ENCODE data around the gene MYL2. TPM values are rescaled to one million over a fixed set of nuclear protein-coding genes. Genes with fewer than 3 reads are reported as not detected.

MYL2 gene
- total RNA-seq, 1 donor from 2014 or later: not detected

DNA sequence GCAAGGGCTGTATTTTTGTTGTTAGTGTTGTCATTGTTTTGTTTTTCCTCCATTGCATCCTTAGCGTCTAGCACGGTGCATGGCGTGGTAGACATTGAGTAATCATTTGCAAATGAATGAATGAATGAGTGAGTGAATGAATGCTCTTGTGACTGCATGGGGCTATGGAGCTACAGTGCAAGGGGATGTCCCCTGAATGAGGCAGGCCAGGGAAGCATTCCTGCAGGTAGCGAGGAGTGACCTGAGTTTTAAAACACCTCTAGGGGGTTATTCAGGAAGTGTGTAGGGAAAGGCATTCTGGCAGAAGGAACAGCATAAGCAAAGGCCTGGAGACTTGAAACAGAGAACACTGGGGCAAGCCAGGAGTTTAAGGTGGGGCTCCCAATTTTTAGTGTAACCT, 16.9 kb downstream of the MYL2 start:
- H3K27ac Mint-ChIP-seq (ENCODE audit: unreplicated experiment): no peak overlapping the region
- Histone ChIP-seq H3K9me3 (ENCODE audit: insufficient read depth, low read depth, low read length) (no peaks in the 10 kb centered on the region), H2AFZ (ENCODE audit: low read depth, low read length) (no peak overlapping the region), H3K4me3 (ENCODE audit: insufficient read depth, low read depth, low read length) (no peak overlapping the region), H3K27ac (ENCODE audit: low read depth, low read length) (no peak overlapping the region), H3K27me3 (ENCODE audit: insufficient read depth, low read length) (peaks cover 2% of the 10 kb centered on the region), H3K9ac (ENCODE audit: low read length) (no peak overlapping the region), H3K79me2 (ENCODE audit: insufficient read depth, low read length) (no peaks in the 10 kb centered on the region), H4K20me1 (ENCODE audit: insufficient read depth, low read length) (no peaks in the 10 kb centered on the region), H3K4me2 (ENCODE audit: low read length) (no peak overlapping the region), H3K4me1 (ENCODE audit: insufficient read depth, low read length) (peaks cover 4% of the 10 kb centered on the region), H3K36me3 (ENCODE audit: insufficient read depth, low read length) (no peaks in the 10 kb centered on the region)
- H3K9me3 Mint-ChIP-seq (ENCODE audit: unreplicated experiment): peaks cover 3% of the 10 kb centered on the region
- no peak for FAIRE-seq
- no peak for DNase-seq (ENCODE audit: low read depth)
- H3K36me3 Mint-ChIP-seq (ENCODE audit: low read depth, unreplicated experiment): no peaks in the 10 kb centered on the region
- peaks cover 23% of the 10 kb centered on the region for H3K4me1 Mint-ChIP-seq (ENCODE audit: low read depth, unreplicated experiment)
- H3K27me3 Mint-ChIP-seq (ENCODE audit: low read depth, unreplicated experiment): peaks cover 6% of the 10 kb centered on the region
- TF ChIP-seq, protein P1, sequence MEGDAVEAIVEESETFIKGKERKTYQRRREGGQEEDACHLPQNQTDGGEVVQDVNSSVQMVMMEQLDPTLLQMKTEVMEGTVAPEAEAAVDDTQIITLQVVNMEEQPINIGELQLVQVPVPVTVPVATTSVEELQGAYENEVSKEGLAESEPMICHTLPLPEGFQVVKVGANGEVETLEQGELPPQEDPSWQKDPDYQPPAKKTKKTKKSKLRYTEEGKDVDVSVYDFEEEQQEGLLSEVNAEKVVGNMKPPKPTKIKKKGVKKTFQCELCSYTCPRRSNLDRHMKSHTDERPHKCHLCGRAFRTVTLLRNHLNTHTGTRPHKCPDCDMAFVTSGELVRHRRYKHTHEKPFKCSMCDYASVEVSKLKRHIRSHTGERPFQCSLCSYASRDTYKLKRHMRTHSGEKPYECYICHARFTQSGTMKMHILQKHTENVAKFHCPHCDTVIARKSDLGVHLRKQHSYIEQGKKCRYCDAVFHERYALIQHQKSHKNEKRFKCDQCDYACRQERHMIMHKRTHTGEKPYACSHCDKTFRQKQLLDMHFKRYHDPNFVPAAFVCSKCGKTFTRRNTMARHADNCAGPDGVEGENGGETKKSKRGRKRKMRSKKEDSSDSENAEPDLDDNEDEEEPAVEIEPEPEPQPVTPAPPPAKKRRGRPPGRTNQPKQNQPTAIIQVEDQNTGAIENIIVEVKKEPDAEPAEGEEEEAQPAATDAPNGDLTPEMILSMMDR (IDR thresholded peaks at IDR 0.05; ENCODE audit: insufficient read depth, low read depth, low read length): no peak
- TF ChIP-seq EZH2 (IDR thresholded peaks at IDR 0.05; ENCODE audit: insufficient read depth, low read length): no peak
- no peak overlapping the region for H3K4me3 Mint-ChIP-seq (ENCODE audit: unreplicated experiment)

DNA sequence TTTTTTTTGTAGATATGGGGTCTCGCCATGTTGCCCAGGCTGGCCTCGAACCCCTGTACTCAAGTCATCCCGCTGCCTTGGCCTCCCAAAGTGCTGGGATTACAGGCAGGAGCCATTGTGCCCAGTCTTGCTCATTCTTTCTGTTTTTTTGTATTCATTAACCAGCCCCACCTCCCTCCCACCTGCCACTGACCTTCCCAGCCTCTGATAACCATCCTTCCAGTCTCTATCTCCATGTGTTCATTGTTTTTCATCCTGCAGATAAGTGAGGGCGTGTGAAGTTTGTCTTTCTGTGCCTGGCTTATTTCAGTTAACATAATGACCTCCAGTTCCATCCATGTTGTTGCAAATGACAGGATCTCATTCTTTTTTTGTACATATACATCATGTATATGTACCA, 19.0 kb downstream of the MYL2 start:
- Histone ChIP-seq H3K9ac (ENCODE audit: low read length) (no peak overlapping the region), H3K27me3 (ENCODE audit: insufficient read depth, low read length) (peaks cover 3% of the 10 kb centered on the region), H4K20me1 (ENCODE audit: insufficient read depth, low read length) (no peaks in the 10 kb centered on the region), H3K36me3 (ENCODE audit: insufficient read depth, low read length) (no peaks in the 10 kb centered on the region), H3K9me3 (ENCODE audit: insufficient read depth, low read depth, low read length) (no peaks in the 10 kb centered on the region), H3K4me1 (ENCODE audit: insufficient read depth, low read length) (peaks cover 1% of the 10 kb centered on the region), H3K27ac (ENCODE audit: low read depth, low read length) (no peak overlapping the region), H2AFZ (ENCODE audit: low read depth, low read length) (no peak overlapping the region), H3K79me2 (ENCODE audit: insufficient read depth, low read length) (no peaks in the 10 kb centered on the region), H3K4me3 (ENCODE audit: insufficient read depth, low read depth, low read length) (no peak overlapping the region), H3K4me2 (ENCODE audit: low read length) (no peak overlapping the region)
- no peak for FAIRE-seq
- no peak for DNase-seq (ENCODE audit: low read depth)
- Mint-ChIP-seq H3K9me3 (ENCODE audit: unreplicated experiment) (peaks cover 3% of the 10 kb centered on the region), H3K27me3 (ENCODE audit: low read depth, unreplicated experiment) (peaks cover 6% of the 10 kb centered on the region), H3K4me1 (ENCODE audit: low read depth, unreplicated experiment) (peaks cover 2% of the 10 kb centered on the region), H3K4me3 (ENCODE audit: unreplicated experiment) (no peak overlapping the region), H3K36me3 (ENCODE audit: low read depth, unreplicated experiment) (no peaks in the 10 kb centered on the region), H3K27ac (ENCODE audit: unreplicated experiment) (no peak overlapping the region)
- TF ChIP-seq, protein P1 (IDR thresholded peaks at IDR 0.05; ENCODE audit: insufficient read depth, low read depth, low read length): no peak
- no peak for TF ChIP-seq EZH2 (IDR thresholded peaks at IDR 0.05; ENCODE audit: insufficient read depth, low read length)

DNA sequence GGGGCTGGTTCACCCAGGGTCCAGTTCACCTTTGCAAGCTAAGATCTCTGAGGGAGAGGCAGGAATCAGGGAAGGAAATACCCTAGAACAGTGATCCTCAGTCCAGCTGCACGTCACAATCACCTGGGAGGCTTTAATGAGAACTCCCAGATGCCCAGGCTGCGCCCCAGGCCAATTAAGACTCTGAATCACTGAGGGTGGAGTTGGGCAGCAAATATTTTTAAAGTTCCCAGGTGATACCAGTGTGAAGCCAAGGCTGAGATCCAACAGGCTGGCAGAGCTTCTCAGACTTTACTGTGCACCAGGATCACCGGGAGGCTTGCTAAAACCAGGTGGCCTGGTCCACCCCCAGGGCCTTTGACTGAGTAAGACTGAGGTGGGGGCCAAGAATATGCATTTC, 23.8 kb downstream of the MYL2 start:
- peaks cover 2% of the 10 kb centered on the region for H3K4me1 ChIP-seq (ENCODE audit: insufficient read depth, low read length)
- H2AFZ ChIP-seq (ENCODE audit: low read depth, low read length): no peak overlapping the region
- H3K27me3 ChIP-seq (ENCODE audit: insufficient read depth, low read length): peaks cover 3% of the 10 kb centered on the region
- Mint-ChIP-seq H3K9me3 (ENCODE audit: unreplicated experiment) (no peaks in the 10 kb centered on the region), H3K36me3 (ENCODE audit: low read depth, unreplicated experiment) (no peaks in the 10 kb centered on the region), H3K27me3 (ENCODE audit: low read depth, unreplicated experiment) (no peaks in the 10 kb centered on the region), H3K4me3 (ENCODE audit: unreplicated experiment) (no peak overlapping the region), H3K4me1 (ENCODE audit: low read depth, unreplicated experiment) (peaks cover 12% of the 10 kb centered on the region), H3K27ac (ENCODE audit: unreplicated experiment) (no peak overlapping the region)
- no peak overlapping the region for H3K4me2 ChIP-seq (ENCODE audit: low read length)
- DNase-seq (ENCODE audit: low read depth) (no peak), FAIRE-seq (no peak)
- H3K36me3 ChIP-seq (ENCODE audit: insufficient read depth, low read length): no peaks in the 10 kb centered on the region
- no peak overlapping the region for H3K27ac ChIP-seq (ENCODE audit: low read depth, low read length)
- no peak overlapping the region for H3K4me3 ChIP-seq (ENCODE audit: insufficient read depth, low read depth, low read length)
- no peaks in the 10 kb centered on the region for H4K20me1 ChIP-seq (ENCODE audit: insufficient read depth, low read length)
- TF ChIP-seq, protein P1 (IDR thresholded peaks at IDR 0.05; ENCODE audit: insufficient read depth, low read depth, low read length): no peak
- TF ChIP-seq EZH2 (IDR thresholded peaks at IDR 0.05; ENCODE audit: insufficient read depth, low read length): no peak
- no peaks in the 10 kb centered on the region for H3K79me2 ChIP-seq (ENCODE audit: insufficient read depth, low read length)
- H3K9ac ChIP-seq (ENCODE audit: low read length): no peak overlapping the region
- H3K9me3 ChIP-seq (ENCODE audit: insufficient read depth, low read depth, low read length): no peaks in the 10 kb centered on the region
